GM18498 (cell line): ENCODE measurements around the gene ZDHHC14.

Experiments used
- ATAC-seq: cut with Tn5 transposase; IDR thresholded peaks from one replicate; pipeline ENCODE4 v1.9.1; 2021; ENCODE audit warnings: mild to moderate bottlenecking, moderate library complexity; ENCODE audit not compliant: unreplicated experiment

Gene ZDHHC14

GRCh38 chr6:157635388-157636244 is 254.6 kb downstream of the ZDHHC14 start:
- ATAC-seq, result no peak

GRCh38 chr6:157637516-157637915 is 256.5 kb downstream of the ZDHHC14 start:
- ATAC-seq, result no peak

- ATAC-seq, result no peak
These were observed 257.1 kb downstream of the ZDHHC14 start for GRCh38 chr6:157637941-157638662.

- ATAC-seq, result no peak
These were observed 257.8 kb downstream of the ZDHHC14 start for GRCh38 chr6:157638779-157639178.

- no peak for ATAC-seq
These were observed 259.9 kb downstream of the ZDHHC14 start for GRCh38 chr6:157640746-157641451.

GRCh38 chr6:157641837-157642236 is 260.8 kb downstream of the ZDHHC14 start:
- no peak for ATAC-seq

- ATAC-seq, result no peak
These were observed 261.7 kb downstream of the ZDHHC14 start for GRCh38 chr6:157642736-157643135.

GRCh38 chr6:157644043-157644810 is 263.2 kb downstream of the ZDHHC14 start:
- ATAC-seq, result no peak

GRCh38 chr6:157645201-157645795 is 264.3 kb downstream of the ZDHHC14 start:
- ATAC-seq, result no peak

- no peak for ATAC-seq
These were observed 265.0 kb downstream of the ZDHHC14 start for GRCh38 chr6:157646012-157646411.

GRCh38 chr6:157647261-157647915 is 266.4 kb downstream of the ZDHHC14 start:
- no peak for ATAC-seq

GRCh38 chr6:157648561-157648960 is 267.6 kb downstream of the ZDHHC14 start:
- ATAC-seq, result no peak

- ATAC-seq, result no peak
These were observed 268.6 kb downstream of the ZDHHC14 start for GRCh38 chr6:157649311-157650260.

- ATAC-seq, result no peak
These were observed 269.3 kb downstream of the ZDHHC14 start for GRCh38 chr6:157650261-157650640.

GRCh38 chr6:157650801-157651200 is 269.8 kb downstream of the ZDHHC14 start:
- ATAC-seq, result no peak

GRCh38 chr6:157651731-157652490 is 270.9 kb downstream of the ZDHHC14 start:
- no peak for ATAC-seq

- ATAC-seq, result no peak
These were observed 271.8 kb downstream of the ZDHHC14 start for GRCh38 chr6:157652601-157653363.
